Measurements from ENCODE around the gene MAP6. TPM values are rescaled to one million over a fixed set of nuclear protein-coding genes. Genes with fewer than 3 reads are reported as not detected.

MAP6 gene
- total and polyA plus RNA-seq, 10 of the 15 experiments (the other 5 are each of a cell fraction or from before 2014, with no cell fraction given), result 0.06 to 0.19 (median 0.11) TPM; not detected in 5

- H3K4me1 ChIP-seq (ENCODE audit: control insufficient read depth, insufficient read depth, low read length), result peaks cover 9% of the 10 kb centered on the region; the same call in 1 of the 2 replicates
- FAIRE-seq, result no peak
- H3K27ac ChIP-seq (ENCODE audit: control insufficient read depth, insufficient read depth), result no peak overlapping the region
- no peaks in the 10 kb centered on the region for H4K20me1 ChIP-seq (ENCODE audit: control insufficient read depth, insufficient read depth)
- H3K9me3 ChIP-seq (replicated peaks; ENCODE audit: control insufficient read depth, insufficient read depth, low read length), result no peaks in the 10 kb centered on the region
- H3K4me3 ChIP-seq, result no peak overlapping the region
- ChIA-PET CTCF (interaction anchor here (0.6 to 1.7 kb wide), 8 partner anchors 14 to 297 kb away, joined by 3 to 7 read pairs (median 4); partner anchors contain the start of gene SERPINH1), RAD21 (ENCODE audit: unreplicated experiment) (interaction anchor here (1.3 kb wide), 1 partner anchor 16 kb away, joined by 3 read pairs; no protein-coding TSS in a partner anchor), SMC1A (ENCODE audit: uncharacterized antibody, unreplicated experiment) (interaction anchor here (0.6 to 1.2 kb wide), 3 partner anchors 14 to 54 kb away, joined by 3 to 4 read pairs (median 3); partner anchors contain the start of gene SERPINH1), POLR2A (interaction anchor here (0.7 to 2.1 kb wide), 3 partner anchors 12 to 16 kb away, joined by 3 to 15 read pairs (median 4); partner anchors contain the start of gene SERPINH1)
- no peaks in the 10 kb centered on the region; a peak in 2 of 4 replicates for H3K36me3 ChIP-seq (ENCODE audit: control insufficient read depth in 2 of 2, insufficient read depth in 2 of 2, low read length in 1 of 2)
- no peaks in the 10 kb centered on the region for H3K27me3 ChIP-seq (replicated peaks in 1 of 2; ENCODE audit: control insufficient read depth in 2 of 2, insufficient read depth in 2 of 2, low read length in 1 of 2)
- ATAC-seq, result peak; percentile 93
- in situ Hi-C loops (cut with MboI), result no loop called here
- no peaks in the 10 kb centered on the region for H3K79me2 ChIP-seq (ENCODE audit: control insufficient read depth, insufficient read depth, low read length)
- no TSS peak for BruUV-seq (replicated peaks)
- WGBS (ENCODE audit: insufficient coverage, insufficient replicate concordance, low lambda C conversion rate, missing lambda C conversion rate), result 2% methylated on average over 8 of the region's 8 CpGs
- DNase-seq (ENCODE audit: low read depth, low spot score), result peak; percentile 45
- intact Hi-C loops (cut with micrococcal nuclease; ENCODE audit: unreplicated experiment), result no loop called here
- no peak overlapping the region for H3K9ac ChIP-seq (ENCODE audit: control insufficient read depth, insufficient read depth, low read length)
- peak overlapping the region; percentile 11 for H2AFZ ChIP-seq (ENCODE audit: control insufficient read depth, low read depth, low read length)
- H3K4me2 ChIP-seq (ENCODE audit: control insufficient read depth, insufficient read depth), result no peak overlapping the region; the same call in 1 of the 2 replicates
- TF ChIP-seq RELB (IDR thresholded peaks at IDR 0.05; ENCODE audit: low read depth), result peak; percentile 91
- TF ChIP-seq ZNF207 (IDR thresholded peaks at IDR 0.05; ENCODE audit: borderline replicate concordance), result no peak
- TF ChIP-seq NFYB (IDR thresholded peaks at IDR 0.05; ENCODE audit: insufficient read depth, low read depth, low read length), result no peak
- no peak for TF ChIP-seq EP300 (IDR thresholded peaks at IDR 0.05; ENCODE audit: borderline replicate concordance in 1 of 2, control insufficient read depth in 1 of 2, low read depth in 2 of 2, low read length in 2 of 2)
- no peak for TF ChIP-seq ZNF384 (IDR thresholded peaks at IDR 0.05; ENCODE audit: borderline replicate concordance, low read depth, low read length)
- TF ChIP-seq MEF2A (IDR thresholded peaks at IDR 0.05; ENCODE audit: insufficient read depth, low read depth, low read length), result no peak
- peak; percentile 87 for TF ChIP-seq RAD51 (IDR thresholded peaks at IDR 0.05)
- TF ChIP-seq RB1 (IDR thresholded peaks at IDR 0.05; ENCODE audit: borderline replicate concordance), result no peak
- TF ChIP-seq TBL1XR1 (IDR thresholded peaks at IDR 0.05; ENCODE audit: low read depth, low read length), result no peak
- TF ChIP-seq ZBTB33 (IDR thresholded peaks at IDR 0.05), result no peak
- TF ChIP-seq SKIL (IDR thresholded peaks at IDR 0.05; ENCODE audit: low read depth, poor library complexity, severe bottlenecking), result no peak
- no peak for TF ChIP-seq BMI1 (IDR thresholded peaks at IDR 0.05; ENCODE audit: borderline replicate concordance)
- no peak for TF ChIP-seq SMAD5 (IDR thresholded peaks at IDR 0.05; ENCODE audit: low read depth)
- peak; percentile 84; the same call in 1 of the 2 replicates for TF ChIP-seq BACH1 (IDR thresholded peaks at IDR 0.05; ENCODE audit: borderline replicate concordance)
- no peak for TF ChIP-seq EED (IDR thresholded peaks at IDR 0.05; ENCODE audit: low read depth)
- peak; percentile 95 for TF ChIP-seq SPI1 (IDR thresholded peaks at IDR 0.05; ENCODE audit: borderline replicate concordance, insufficient read depth, low read depth, low read length)
- no peak for TF ChIP-seq ETV6 (conservative IDR thresholded peaks at IDR 0.05 in 1 of 2, IDR thresholded peaks at IDR 0.05 in 1 of 2; ENCODE audit: borderline replicate concordance in 1 of 2, low read depth in 1 of 2)
- TF ChIP-seq SMARCA5 (IDR thresholded peaks at IDR 0.05), result no peak
- TF ChIP-seq GATAD2B (conservative IDR thresholded peaks at IDR 0.05; ENCODE audit: low read depth), result no peak
Observed at GRCh38 chr11:75576499-75576918, 92.3 kb downstream of the MAP6 start.

Data from GM12878 (cell line).